H1 (cell line): ENCODE data around the gene HERC3. TPM values are rescaled to one million over a fixed set of nuclear protein-coding genes. Genes with fewer than 3 reads are reported as not detected.

Source experiments
- CTCF ChIA-PET: fragments of 300-600 bp; sonication (Branson Sonifier 250); formaldehyde crosslinking; loops from one replicate; lab custom pipeline; 2021; ENCODE audit not compliant: partially characterized antibody; lab: Charles Lee
- POLR2A ChIA-PET: fragments of 300-600 bp; sonication (Branson Sonifier 250); formaldehyde crosslinking; loops from one replicate; lab custom pipeline; 2021; ENCODE audit warnings: inconsistent platforms; ENCODE audit not compliant: partially characterized antibody; lab: Charles Lee
- DNase-seq, 2 experiments: peaks; one replicate each; pipeline versions ENCODE4 v3.0.0 to v3.0.0-alpha.2; 2010 to 2022; ENCODE audit warnings: low spot score in 2 of 2, low read depth in 1 of 2, mixed read lengths in 1 of 2
- FAIRE-seq: peaks from 2 replicates; lab custom pipeline; 2011; peaks lifted over from hg19 to GRCh38; lab: Jason Lieb, UNC
- H2AFZ ChIP-seq: 2 replicates; pipeline ENCODE4 v1.8.1; 2012; ENCODE audit warnings: low read length, inconsistent platforms
- H2AK5ac ChIP-seq: 2 replicates; pipeline ENCODE4 v1.6.1; 2013; ENCODE audit warnings: low read depth, low read length
- H2BK120ac ChIP-seq: replicated peaks from 2 replicates; pipeline ENCODE3; 2013; ENCODE audit warnings: low read depth, low read length, inconsistent platforms
- H2BK12ac ChIP-seq: 2 replicates; pipeline ENCODE4 v1.6.1; 2013; ENCODE audit warnings: low read depth, low read length
- H2BK15ac ChIP-seq: 2 replicates; pipeline ENCODE4 v1.6.1; 2013; ENCODE audit warnings: low read length
- H2BK20ac ChIP-seq: 2 replicates; pipeline ENCODE4 v1.6.1; 2013; ENCODE audit warnings: low read length
- H2BK5ac ChIP-seq: 2 replicates; pipeline ENCODE4 v1.6.1; 2013; ENCODE audit warnings: low read depth, low read length
- H3K14ac ChIP-seq: 2 replicates; pipeline ENCODE4 v1.6.1; 2013; ENCODE audit warnings: inconsistent platforms; ENCODE audit not compliant: insufficient read length
- H3K18ac ChIP-seq: 2 replicates; pipeline ENCODE4 v1.6.1; 2013; ENCODE audit warnings: low read length; ENCODE audit errors: extremely low read depth
- H3K23ac ChIP-seq: 2 replicates; pipeline ENCODE4 v1.6.1; 2013; ENCODE audit warnings: inconsistent platforms; ENCODE audit not compliant: insufficient read length
- H3K23me2 ChIP-seq: 2 replicates; pipeline ENCODE4 v1.6.1; 2013; ENCODE audit warnings: low read depth, low read length
- H3K27ac ChIP-seq: 2 replicates; pipeline ENCODE4 v1.6.1; 2011; ENCODE audit warnings: low read depth, low read length, inconsistent platforms
- H3K27me3 ChIP-seq, 4 experiments: replicated peaks in 1 of 4; 1 replicate in 1 of 4; 2 replicates in 3 of 4; pipeline versions ENCODE4 v1.6.1 to v1.8.1; 2011 to 2013; ENCODE audit warnings: low read length in 3 of 4, mild to moderate bottlenecking in 3 of 4, inconsistent platforms in 2 of 4, mixed read lengths in 2 of 4, moderate library complexity in 1 of 4; ENCODE audit not compliant: control insufficient read depth in 3 of 4, insufficient read depth in 3 of 4; ENCODE audit errors: extremely low read depth in 1 of 4
- H3K36me3 ChIP-seq, 4 experiments: 2 replicates each; pipeline versions ENCODE4 v1.6.1 to v1.8.1; 2011 to 2013; ENCODE audit warnings: mild to moderate bottlenecking in 4 of 4, low read length in 3 of 4, moderate library complexity in 2 of 4, control low read depth in 1 of 4, inconsistent platforms in 1 of 4; ENCODE audit not compliant: insufficient read depth in 4 of 4, control insufficient read depth in 2 of 4
- H3K4ac ChIP-seq: replicated peaks from 2 replicates; pipeline ENCODE3; 2013; ENCODE audit warnings: low read length, low read depth, mixed read lengths, inconsistent platforms; ENCODE audit not compliant: insufficient read length
- H3K4me1 ChIP-seq, 4 experiments: replicated peaks in 1 of 4; 1 replicate in 1 of 4; 2 replicates in 3 of 4; pipeline versions ENCODE4 v1.6.1 to v1.8.1; 2011 to 2013; ENCODE audit warnings: low read length in 3 of 4, inconsistent platforms in 2 of 4, mixed read lengths in 1 of 4; ENCODE audit not compliant: insufficient read depth in 4 of 4, control insufficient read depth in 3 of 4
- H3K4me2 ChIP-seq, 2 experiments: 2 replicates each; pipeline versions ENCODE4 v1.6.1 to v1.8.1; 2011 to 2013; ENCODE audit warnings: low read depth in 2 of 2, low read length in 2 of 2, control low read depth in 1 of 2, inconsistent platforms in 1 of 2, mild to moderate bottlenecking in 1 of 2; ENCODE audit not compliant: insufficient read depth in 1 of 2
- H3K4me3 ChIP-seq, 4 experiments: fragments of 200-600, 300-600 bp in 1 of 4; sonication (generic), shearing (Covaris generic), sonication (Bioruptor Twin) in 1 of 4; 2 replicates each; pipeline versions ENCODE4 v1.5.1 to v1.8.1; 2011 to 2016; ENCODE audit warnings: low read length in 4 of 4, low read depth in 3 of 4, control low read depth in 2 of 4, inconsistent platforms in 2 of 4, mild to moderate bottlenecking in 2 of 4, mixed read lengths in 1 of 4, moderate library complexity in 1 of 4; ENCODE audit not compliant: insufficient read depth in 2 of 4; ENCODE audit errors: extremely low read depth in 1 of 4
- H3K56ac ChIP-seq: replicated peaks from 2 replicates; pipeline ENCODE3; 2013; ENCODE audit warnings: low read depth, mild to moderate bottlenecking, mixed read lengths, low read length, inconsistent platforms; ENCODE audit not compliant: insufficient read length
- H3K79me1 ChIP-seq: 2 replicates; pipeline ENCODE4 v1.6.1; 2013; ENCODE audit warnings: low read depth, low read length, control low read depth
- H3K79me2 ChIP-seq, 2 experiments: 2 replicates each; pipeline versions ENCODE4 v1.6.1 to v1.8.1; 2012 to 2013; ENCODE audit warnings: low read length in 2 of 2, mild to moderate bottlenecking in 2 of 2, inconsistent platforms in 1 of 2; ENCODE audit not compliant: insufficient read depth in 2 of 2, control insufficient read depth in 1 of 2
- H3K9ac ChIP-seq, 4 experiments: replicated peaks in 1 of 4; 1 replicate in 1 of 4; 2 replicates in 3 of 4; pipeline versions ENCODE4 v1.6.1 to v1.8.1; 2011 to 2013; ENCODE audit warnings: low read depth in 3 of 4, low read length in 3 of 4, control low read depth in 2 of 4, mild to moderate bottlenecking in 2 of 4, moderate library complexity in 2 of 4, inconsistent platforms in 1 of 4; ENCODE audit errors: extremely low read depth in 1 of 4
- H3K9me3 ChIP-seq, 2 experiments: 2 replicates each; pipeline versions ENCODE4 v1.6.1 to v1.8.1; 2012 to 2013; ENCODE audit warnings: mild to moderate bottlenecking in 2 of 2, moderate library complexity in 2 of 2, control low read depth in 1 of 2, inconsistent platforms in 1 of 2, low read depth in 1 of 2, low read length in 1 of 2, mixed read lengths in 1 of 2; ENCODE audit not compliant: insufficient read depth in 2 of 2
- H4K20me1 ChIP-seq, 2 experiments: replicated peaks in 1 of 2; 2 replicates each; pipeline versions ENCODE3 to v1.8.1; 2011 to 2013; ENCODE audit warnings: inconsistent platforms in 2 of 2, low read length in 2 of 2, mild to moderate bottlenecking in 1 of 2; ENCODE audit not compliant: insufficient read depth in 2 of 2, control insufficient read depth in 1 of 2
- H4K5ac ChIP-seq: 2 replicates; pipeline ENCODE4 v1.6.1; 2013; ENCODE audit warnings: low read length, low read depth, mixed read lengths, inconsistent platforms; ENCODE audit not compliant: insufficient read length
- H4K8ac ChIP-seq: 2 replicates; pipeline ENCODE4 v1.8.0; 2013; ENCODE audit warnings: mild to moderate bottlenecking, moderate library complexity, low read length, inconsistent platforms; ENCODE audit not compliant: insufficient read depth; ENCODE audit errors: extremely low read depth
- H4K91ac ChIP-seq: replicated peaks from 2 replicates; pipeline ENCODE3; 2013; ENCODE audit warnings: low read length, mixed read lengths, inconsistent platforms; ENCODE audit not compliant: insufficient read length
- CBX8 ChIP-seq: fragments of 300-800, 300-1000 bp; sonication (generic); IDR thresholded peaks from 2 replicates; pipeline ENCODE4 v1.7.1; 2016; ENCODE audit warnings: low read depth, low read length, borderline replicate concordance
- KDM1A ChIP-seq: fragments of 200-600, 300-600 bp; sonication (generic); IDR thresholded peaks from 2 replicates; pipeline ENCODE4 v1.7.1; 2016; ENCODE audit warnings: mild to moderate bottlenecking, low read length, borderline replicate concordance
- PHF8 ChIP-seq: fragments of 200-600 bp; sonication (generic); conservative IDR thresholded peaks from 2 replicates; pipeline ENCODE4 v1.7.1; 2012; ENCODE audit warnings: low read depth, mild to moderate bottlenecking, inconsistent platforms, low read length, moderate library complexity
- WGBS, 2 experiments: shearing (Covaris generic) in 1 of 2; methylation state at CpG; one replicate each; pipeline versions ENCODE4 v1.1.6 to v1.1.7; 2013 to 2015; ENCODE audit warnings: low lambda C conversion rate in 2 of 2, mixed read lengths in 2 of 2, inconsistent platforms in 1 of 2, low coverage in 1 of 2, missing lambda C conversion rate in 1 of 2; ENCODE audit not compliant: insufficient replicate concordance in 2 of 2, insufficient coverage in 1 of 2, insufficient read length in 1 of 2; ENCODE audit errors: extremely low coverage in 1 of 2, missing lambda C conversion rate in 1 of 2; 5-methylcytosine and 5-hydroxymethylcytosine counted together
- polyA plus RNA-seq, 7 experiments: library from polyadenylated mRNA; depleted of rRNA in 3 of 7; stranded (reverse) in 5 of 7; unstranded in 2 of 7; fragments of >200 nt in 5 of 7; fragments of 200-250 nt in 2 of 7; gene quantifications; 1 replicate in 5 of 7; 2 replicates in 1 of 7; 4 replicates in 1 of 7; pipeline versions ENCODE4 v1.2.1 to v1.2.3, GENCODE V29; 2011 to 2013; ENCODE audit warnings: missing spikeins in 2 of 7, mixed read lengths in 2 of 7
- total RNA-seq: library from RNA; stranded (reverse); fragmentation: NEBNext Ultra II Directional; extraction: Animal tissue kit (Norgen Biotek cat#: 25700); gene quantifications from 2 replicates; pipeline ENCODE4 v1.2.1, GENCODE V29; 2021

Gene HERC3
- total and polyA plus RNA-seq, 2 of the 8 experiments (the other 6 are each of a cell fraction or from before 2014, with no cell fraction given), result 1.4 to 5.7 TPM

DNA sequence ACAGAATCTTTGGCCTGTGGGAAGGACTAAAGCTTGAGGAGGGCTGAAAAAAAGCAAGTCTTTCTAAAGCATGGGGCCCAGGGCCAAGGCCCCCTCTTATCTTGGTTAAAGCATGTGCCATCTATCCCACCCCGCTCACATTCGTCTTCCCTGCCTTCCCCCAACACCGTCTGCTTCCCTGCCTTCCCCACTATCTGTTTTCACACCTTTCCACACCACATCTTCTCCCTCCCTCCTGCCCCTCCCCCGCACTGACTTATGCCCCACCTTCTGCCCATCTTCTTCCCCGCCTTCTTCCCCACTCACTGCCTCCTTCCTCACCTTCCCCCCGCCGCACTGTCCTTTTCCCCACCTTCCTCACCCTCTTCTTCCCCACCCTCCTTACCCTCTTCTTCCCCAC, 106.2 kb downstream of the HERC3 start:
- TF ChIP-seq CBX8 (no peak), KDM1A (no peak), PHF8 (no peak)
- H3K9me3 ChIP-seq, result no peaks in the 10 kb centered on the region
- no peak overlapping the region for H3K4ac ChIP-seq
- no peaks in the 10 kb centered on the region for H3K79me1 ChIP-seq
- H3K4me2 ChIP-seq, result no peak overlapping the region; a peak in 1 of 4 replicates
- H3K36me3 ChIP-seq, result no peaks in the 10 kb centered on the region
- no peak overlapping the region for H2BK15ac ChIP-seq
- H4K5ac ChIP-seq, result no peak overlapping the region
- no peak overlapping the region for H3K56ac ChIP-seq
- no peak overlapping the region for H4K8ac ChIP-seq
- ChIA-PET POLR2A (interaction anchor here (1.4 kb wide), 1 partner anchor 8 kb away, joined by 5 read pairs; no protein-coding TSS in a partner anchor), CTCF (interaction anchor here (1.3 kb wide), 1 partner anchor 25 kb away, joined by 3 read pairs; no protein-coding TSS in a partner anchor)
- H3K4me3 ChIP-seq, result no peak overlapping the region
- H2AFZ ChIP-seq, result no peak overlapping the region
- no peaks in the 10 kb centered on the region; a peak in 1 of 7 replicates for H3K4me1 ChIP-seq
- DNase-seq (no peak), FAIRE-seq (no peak)
- no peak overlapping the region for H2AK5ac ChIP-seq
- peaks cover 0 to 4% (median 1%) of the 10 kb centered on the region in 4 experiments; a peak in 3 of 7 replicates for H3K27me3 ChIP-seq
- no peak overlapping the region for H2BK120ac ChIP-seq
- H3K23me2 ChIP-seq, result peaks cover 3% of the 10 kb centered on the region; the same call in 1 of the 2 replicates
- no peak overlapping the region for H3K23ac ChIP-seq
- no peaks in the 10 kb centered on the region for H4K20me1 ChIP-seq
- H2BK20ac ChIP-seq, result no peak overlapping the region
- H3K79me2 ChIP-seq, result no peaks in the 10 kb centered on the region
- H2BK5ac ChIP-seq, result no peak overlapping the region
- WGBS, 2 experiments, result 90% methylated on average over 2 of the region's 7 CpGs; no CpG with 5 or more reads in 1 of the 2 experiments
- H2BK12ac ChIP-seq, result no peak overlapping the region
- no peak overlapping the region for H3K14ac ChIP-seq
- no peak overlapping the region for H3K9ac ChIP-seq
- H4K91ac ChIP-seq, result no peak overlapping the region
- no peak overlapping the region for H3K18ac ChIP-seq
- no peak overlapping the region for H3K27ac ChIP-seq
